ENCODE data around the gene BCAS3. TPM values are rescaled to one million over a fixed set of nuclear protein-coding genes. Genes with fewer than 3 reads are reported as not detected.

BCAS3 gene
- polyA plus RNA-seq, 3 donors from 2014 or later: 26.3 to 53.8 (median 50.1) TPM

DNA sequence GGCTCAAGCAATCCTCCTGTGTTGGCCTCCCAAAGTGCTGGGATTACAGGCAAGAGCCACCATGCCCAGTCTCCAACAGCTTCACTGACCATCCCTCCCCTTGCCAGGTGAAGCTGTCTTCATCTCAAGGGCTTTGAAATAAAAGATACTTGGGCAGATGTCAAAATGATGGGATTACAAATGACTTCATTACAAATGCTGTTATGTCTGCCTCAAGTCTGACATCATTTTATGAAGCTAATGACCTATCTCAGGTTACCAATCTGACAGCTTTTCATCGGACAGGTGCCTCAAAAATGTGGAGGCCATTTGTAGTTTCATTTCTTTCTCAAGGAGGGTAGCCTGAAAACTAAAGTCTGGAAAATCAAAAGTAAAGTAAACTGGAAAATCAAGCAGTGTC is 398.3 kb downstream of the BCAS3 start:
- no peaks in the 10 kb centered on the region for H3K9me3 Mint-ChIP-seq
- DNase-seq: no peak
- peaks cover 8 to 18% (median 15%) of the 10 kb centered on the region in 3 donors for H3K36me3 Mint-ChIP-seq
- no peaks in the 10 kb centered on the region for H3K4me1 Mint-ChIP-seq
- no peak overlapping the region for H3K4me3 Mint-ChIP-seq
- no peaks in the 10 kb centered on the region for H3K27me3 Mint-ChIP-seq (ENCODE audit: low read depth in 3 of 3)
- H3K27ac Mint-ChIP-seq: no peak overlapping the region

DNA sequence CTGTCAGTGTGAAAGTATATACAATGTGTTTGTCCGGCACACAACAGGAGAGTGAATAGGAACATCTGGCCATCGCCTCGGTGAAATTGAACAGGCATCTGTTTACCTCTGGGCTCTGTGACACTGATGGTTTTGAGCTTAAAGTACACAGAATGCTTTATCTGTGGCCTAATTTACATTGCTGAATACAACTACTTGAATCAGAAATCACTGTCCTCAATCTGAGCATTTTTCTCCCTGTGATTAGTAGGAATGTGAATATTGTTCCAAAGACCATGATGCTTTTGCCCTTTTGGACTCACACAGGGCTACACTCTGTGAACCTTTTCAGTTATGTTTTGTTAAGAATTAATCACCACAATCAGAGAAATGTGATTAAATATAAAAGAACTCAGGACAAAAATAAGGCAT is 399.0 kb downstream of the BCAS3 start:
- Mint-ChIP-seq H3K27ac (no peak overlapping the region), H3K36me3 (peaks cover 8 to 19% (median 15%) of the 10 kb centered on the region in 3 donors), H3K4me3 (no peak overlapping the region), H3K9me3 (no peaks in the 10 kb centered on the region), H3K27me3 (ENCODE audit: low read depth in 3 of 3) (no peaks in the 10 kb centered on the region), H3K4me1 (no peaks in the 10 kb centered on the region)
- DNase-seq: no peak

DNA sequence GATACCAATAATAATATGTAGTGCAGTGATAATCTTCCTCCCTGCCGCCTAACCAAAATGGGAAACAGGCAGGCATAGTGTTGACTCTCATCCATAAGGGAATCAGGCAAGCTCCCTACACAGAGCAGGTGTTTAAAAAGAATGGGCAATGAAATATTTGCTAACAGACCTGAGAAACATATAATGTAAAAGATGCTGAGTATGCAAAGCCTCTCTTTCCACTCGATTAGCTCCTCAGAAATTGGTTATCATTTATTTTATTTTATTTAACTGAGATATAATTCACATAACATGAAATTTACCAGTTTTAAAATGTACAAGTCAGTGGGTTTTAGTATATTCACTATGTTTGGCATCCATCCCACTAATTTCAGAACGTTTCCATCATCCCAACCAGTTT is 404.3 kb downstream of the BCAS3 start:
- DNase-seq: no peak
- no peaks in the 10 kb centered on the region for H3K9me3 Mint-ChIP-seq
- no peak overlapping the region for H3K27ac Mint-ChIP-seq
- H3K4me3 Mint-ChIP-seq: no peak overlapping the region
- H3K4me1 Mint-ChIP-seq: no peaks in the 10 kb centered on the region
- peaks cover 0 to 22% (median 17%) of the 10 kb centered on the region in 3 donors for H3K36me3 Mint-ChIP-seq
- peaks cover 0 to 1% (median 0%) of the 10 kb centered on the region in 3 donors for H3K27me3 Mint-ChIP-seq (ENCODE audit: low read depth in 3 of 3)

DNA sequence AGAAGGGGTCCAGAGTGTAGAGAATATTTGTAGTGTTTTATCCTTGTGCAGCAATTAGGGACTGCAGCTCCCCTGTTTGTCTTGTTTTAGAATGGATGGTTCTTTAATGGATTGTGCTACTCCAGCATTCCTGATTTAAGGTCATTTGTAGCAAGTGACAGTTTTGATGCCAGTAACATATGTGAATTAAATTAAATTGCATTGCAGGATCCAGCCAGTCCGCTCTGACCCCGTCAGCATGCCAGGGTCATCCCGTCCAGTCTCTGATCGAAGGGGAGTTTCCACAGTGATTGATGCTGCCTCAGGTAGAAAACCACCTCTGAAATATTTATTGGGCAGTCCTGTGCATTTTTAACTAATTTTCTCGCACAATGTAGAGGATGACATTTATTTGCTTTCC is 406.6 kb downstream of the BCAS3 start:
- no peak overlapping the region for H3K27ac Mint-ChIP-seq
- peaks cover 0 to 2% (median 0%) of the 10 kb centered on the region in 3 donors for H3K27me3 Mint-ChIP-seq (ENCODE audit: low read depth in 3 of 3)
- no peaks in the 10 kb centered on the region for H3K4me1 Mint-ChIP-seq

DNA sequence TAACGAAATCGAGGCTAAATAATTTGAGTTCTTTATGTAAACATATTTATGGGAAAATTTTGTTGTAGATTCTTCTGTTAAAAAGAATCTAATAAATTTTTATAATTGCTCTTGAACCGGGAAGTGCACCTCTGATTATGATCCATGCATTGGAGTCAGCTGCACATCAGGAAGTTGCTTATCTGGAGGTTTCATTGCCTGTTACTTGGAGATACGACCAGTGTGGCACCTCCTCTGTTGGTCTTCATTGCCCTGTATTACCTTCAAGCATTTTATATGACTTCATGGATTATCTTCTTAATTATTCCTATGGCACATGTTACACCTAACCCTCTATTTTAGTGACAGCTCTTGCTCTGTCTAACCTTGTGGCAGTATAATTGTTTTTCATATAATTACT is 409.4 kb downstream of the BCAS3 start:
- Mint-ChIP-seq H3K36me3 (peaks cover 5 to 29% (median 24%) of the 10 kb centered on the region in 3 donors), H3K4me1 (no peaks in the 10 kb centered on the region), H3K9me3 (peaks cover 0 to 11% (median 2%) of the 10 kb centered on the region in 6 donors), H3K4me3 (no peak overlapping the region), H3K27me3 (ENCODE audit: low read depth in 3 of 3) (peaks cover 0 to 4% (median 0%) of the 10 kb centered on the region in 3 donors), H3K27ac (no peak overlapping the region)
- no peak for DNase-seq

More for the DNA sequence above, 406.6 kb downstream of the BCAS3 start:
- H3K9me3 Mint-ChIP-seq: peaks cover 0 to 1% (median 0%) of the 10 kb centered on the region in 6 donors
- no peak overlapping the region for H3K4me3 Mint-ChIP-seq
- H3K36me3 Mint-ChIP-seq: peaks cover 2 to 24% (median 19%) of the 10 kb centered on the region in 3 donors
- no peak for DNase-seq

DNA sequence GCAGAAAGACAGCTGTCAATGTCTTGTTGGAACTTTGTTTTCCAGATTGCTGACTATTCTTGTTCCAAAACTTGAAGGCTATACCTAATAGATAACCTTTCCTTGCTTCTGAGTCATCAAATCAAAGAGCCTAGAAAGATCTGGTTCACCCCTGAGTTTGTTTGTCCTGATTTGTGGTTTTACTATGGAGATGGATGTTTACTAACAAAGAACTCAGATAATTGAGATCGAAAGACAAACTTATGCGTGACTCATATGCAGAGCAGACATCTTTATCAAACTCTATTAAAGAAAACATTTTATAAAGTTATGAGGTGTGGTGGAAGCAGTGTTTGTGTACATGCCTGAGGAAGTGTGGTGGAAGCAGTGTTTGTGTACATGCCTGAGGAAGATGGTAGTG is 410.9 kb downstream of the BCAS3 start:
- no peak overlapping the region for H3K27ac Mint-ChIP-seq
- no peak for DNase-seq
- H3K27me3 Mint-ChIP-seq (ENCODE audit: low read depth in 3 of 3): peaks cover 0 to 3% (median 0%) of the 10 kb centered on the region in 3 donors
- no peak overlapping the region for H3K4me3 Mint-ChIP-seq
- peaks cover 0 to 16% (median 6%) of the 10 kb centered on the region in 6 donors for H3K9me3 Mint-ChIP-seq
- peaks cover 10 to 33% (median 31%) of the 10 kb centered on the region in 3 donors for H3K36me3 Mint-ChIP-seq
- no peaks in the 10 kb centered on the region for H3K4me1 Mint-ChIP-seq

DNA sequence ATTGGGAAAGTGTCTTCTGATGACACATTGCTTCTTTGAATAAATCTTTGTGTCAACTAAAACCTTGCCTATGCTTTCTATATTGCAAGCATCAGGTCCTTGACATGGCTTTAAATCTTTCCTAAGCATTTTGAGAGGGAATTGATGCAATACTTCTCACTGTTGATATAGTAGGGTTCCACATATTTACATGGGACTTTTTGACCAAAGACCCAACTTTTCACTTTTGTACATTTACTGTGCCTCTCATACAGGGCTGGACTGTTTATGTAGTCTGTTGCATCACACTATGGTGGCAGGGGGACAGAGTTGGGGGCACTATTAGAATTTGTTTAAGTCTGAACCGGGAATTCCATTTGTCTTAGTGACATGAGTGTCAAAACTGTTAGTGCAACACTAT is 413.4 kb downstream of the BCAS3 start:
- no peak for DNase-seq
- Mint-ChIP-seq H3K4me3 (no peak overlapping the region), H3K27me3 (ENCODE audit: low read depth in 3 of 3) (peaks cover 0 to 3% (median 0%) of the 10 kb centered on the region in 3 donors), H3K27ac (no peak overlapping the region), H3K9me3 (peaks cover 0 to 16% (median 6%) of the 10 kb centered on the region in 6 donors), H3K4me1 (no peaks in the 10 kb centered on the region), H3K36me3 (peaks cover 10 to 26% (median 21%) of the 10 kb centered on the region in 3 donors)

DNA sequence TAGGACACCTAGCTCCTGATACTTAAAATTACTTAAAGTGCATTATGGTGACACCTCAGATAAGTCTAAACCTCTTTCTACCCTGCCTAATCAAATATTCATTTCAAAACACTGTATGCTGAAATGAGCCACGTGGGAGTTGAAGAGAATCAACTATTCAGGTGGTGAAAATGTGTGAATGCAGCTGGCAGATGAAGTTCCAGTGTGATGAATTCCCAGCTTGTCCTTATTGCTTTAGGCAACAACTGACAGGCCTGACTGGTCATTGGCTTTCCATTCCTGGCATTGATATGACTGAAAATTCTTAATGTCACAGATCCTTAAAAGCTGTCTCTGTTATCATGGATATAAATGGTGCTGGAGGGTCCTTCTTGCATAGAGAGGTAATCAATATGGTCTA is 420.1 kb downstream of the BCAS3 start:
- H3K9me3 Mint-ChIP-seq: no peaks in the 10 kb centered on the region
- DNase-seq: no peak
- no peaks in the 10 kb centered on the region for H3K4me1 Mint-ChIP-seq
- H3K27ac Mint-ChIP-seq: no peak overlapping the region
- no peaks in the 10 kb centered on the region for H3K27me3 Mint-ChIP-seq (ENCODE audit: low read depth in 3 of 3)
- peaks cover 0 to 4% (median 0%) of the 10 kb centered on the region in 3 donors for H3K36me3 Mint-ChIP-seq
- H3K4me3 Mint-ChIP-seq: no peak overlapping the region

DNA sequence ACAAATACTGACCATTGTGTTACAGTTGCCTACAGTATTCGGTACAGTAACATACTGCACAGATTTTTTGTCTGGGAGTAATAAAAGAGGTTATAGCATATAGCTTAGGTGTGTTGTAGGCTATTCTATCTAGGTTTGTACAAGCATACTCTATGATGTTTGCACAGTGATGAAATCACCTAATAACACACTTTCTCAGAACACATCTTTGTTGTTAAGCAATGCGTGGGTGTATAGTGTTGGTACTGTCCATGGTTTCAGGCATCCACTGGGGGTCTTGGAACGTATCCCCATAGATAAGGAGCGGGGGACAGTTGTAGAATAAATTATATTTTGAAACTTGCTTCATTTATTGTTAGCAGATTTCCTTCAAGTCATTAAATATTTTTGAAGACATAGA is 428.7 kb downstream of the BCAS3 start:
- no peak overlapping the region for H3K4me3 Mint-ChIP-seq
- peaks cover 0 to 9% (median 0%) of the 10 kb centered on the region in 3 donors for H3K36me3 Mint-ChIP-seq
- H3K27me3 Mint-ChIP-seq (ENCODE audit: low read depth in 3 of 3): peaks cover 2 to 4% (median 3%) of the 10 kb centered on the region in 3 donors
- no peak overlapping the region for H3K27ac Mint-ChIP-seq
- H3K4me1 Mint-ChIP-seq: no peaks in the 10 kb centered on the region
- no peak for DNase-seq
- H3K9me3 Mint-ChIP-seq: no peaks in the 10 kb centered on the region

DNA sequence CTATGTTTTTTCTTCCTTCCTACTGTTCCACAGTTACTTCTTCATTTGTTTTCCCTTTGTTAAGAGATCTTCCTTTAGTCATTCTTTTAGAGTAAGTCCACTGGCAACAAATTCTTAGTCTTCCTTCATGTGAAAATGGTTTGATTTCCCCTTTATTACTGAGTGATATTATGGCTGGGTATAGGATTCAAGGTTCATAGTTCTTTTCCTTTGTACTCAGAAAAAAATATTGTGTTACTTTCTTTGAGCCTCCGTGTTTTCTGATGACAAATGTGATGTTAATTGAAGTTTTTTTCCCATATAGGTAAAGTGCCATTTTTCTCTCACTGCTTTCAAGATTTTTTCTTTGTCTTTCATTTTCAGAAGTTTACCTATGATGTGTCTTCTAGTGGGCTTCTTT is 438.9 kb downstream of the BCAS3 start:
- Mint-ChIP-seq H3K27ac (no peak overlapping the region), H3K9me3 (peaks cover 0 to 9% (median 5%) of the 10 kb centered on the region in 6 donors), H3K4me3 (no peak overlapping the region), H3K27me3 (ENCODE audit: low read depth in 3 of 3) (no peaks in the 10 kb centered on the region), H3K36me3 (peaks cover 0 to 11% (median 5%) of the 10 kb centered on the region in 3 donors), H3K4me1 (no peaks in the 10 kb centered on the region)
- DNase-seq: no peak

DNA sequence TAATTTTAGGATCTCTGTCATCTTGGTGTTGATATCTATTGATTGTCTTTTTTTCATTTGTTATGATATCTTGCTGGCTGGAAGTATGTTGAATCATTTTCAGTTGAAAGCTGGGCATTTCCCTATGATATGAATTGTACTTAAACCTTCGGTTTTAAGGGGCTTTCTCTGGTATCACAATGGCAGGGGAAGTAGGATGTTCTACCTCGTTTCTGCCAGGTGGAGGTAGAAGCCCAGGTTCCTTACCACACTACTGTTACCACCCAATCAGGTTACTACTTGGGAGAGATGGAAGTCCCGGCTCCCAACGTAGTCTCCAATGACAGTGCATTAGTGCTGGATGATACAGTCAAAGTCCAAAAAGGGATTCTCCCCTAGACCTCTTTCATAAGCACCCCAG is 440.3 kb downstream of the BCAS3 start:
- Mint-ChIP-seq H3K27ac (no peak overlapping the region), H3K9me3 (peaks cover 0 to 9% (median 5%) of the 10 kb centered on the region in 6 donors)

DNA sequence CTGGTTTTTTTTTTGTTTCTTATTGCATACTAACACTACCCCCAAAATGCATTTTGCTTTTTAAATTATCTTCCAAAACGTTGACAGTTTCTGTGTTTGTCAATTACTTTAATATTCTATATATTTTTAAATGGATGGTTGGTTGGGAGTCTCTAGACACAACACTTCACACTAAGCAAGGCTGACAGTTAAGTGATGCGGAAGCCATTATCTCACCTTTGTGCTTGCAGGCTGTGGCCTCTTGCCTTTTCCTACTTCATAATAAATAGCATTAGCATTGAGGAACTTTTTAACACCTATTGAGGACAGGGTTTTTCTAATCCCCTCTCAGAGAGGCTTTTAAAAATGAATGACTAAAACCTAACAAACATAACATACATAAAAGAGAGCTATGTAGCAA is 441.2 kb downstream of the BCAS3 start:
- no peak for DNase-seq
- Mint-ChIP-seq H3K27me3 (ENCODE audit: low read depth in 3 of 3) (no peaks in the 10 kb centered on the region), H3K36me3 (peaks cover 0 to 11% (median 5%) of the 10 kb centered on the region in 3 donors), H3K4me1 (no peaks in the 10 kb centered on the region), H3K27ac (no peak overlapping the region), H3K4me3 (no peak overlapping the region), H3K9me3 (peaks cover 0 to 9% (median 5%) of the 10 kb centered on the region in 6 donors)

More for the DNA sequence above, 440.3 kb downstream of the BCAS3 start:
- Mint-ChIP-seq H3K36me3 (peaks cover 0 to 11% (median 5%) of the 10 kb centered on the region in 3 donors), H3K4me3 (no peak overlapping the region), H3K27me3 (ENCODE audit: low read depth in 3 of 3) (no peaks in the 10 kb centered on the region), H3K4me1 (no peaks in the 10 kb centered on the region)
- no peak for DNase-seq

DNA sequence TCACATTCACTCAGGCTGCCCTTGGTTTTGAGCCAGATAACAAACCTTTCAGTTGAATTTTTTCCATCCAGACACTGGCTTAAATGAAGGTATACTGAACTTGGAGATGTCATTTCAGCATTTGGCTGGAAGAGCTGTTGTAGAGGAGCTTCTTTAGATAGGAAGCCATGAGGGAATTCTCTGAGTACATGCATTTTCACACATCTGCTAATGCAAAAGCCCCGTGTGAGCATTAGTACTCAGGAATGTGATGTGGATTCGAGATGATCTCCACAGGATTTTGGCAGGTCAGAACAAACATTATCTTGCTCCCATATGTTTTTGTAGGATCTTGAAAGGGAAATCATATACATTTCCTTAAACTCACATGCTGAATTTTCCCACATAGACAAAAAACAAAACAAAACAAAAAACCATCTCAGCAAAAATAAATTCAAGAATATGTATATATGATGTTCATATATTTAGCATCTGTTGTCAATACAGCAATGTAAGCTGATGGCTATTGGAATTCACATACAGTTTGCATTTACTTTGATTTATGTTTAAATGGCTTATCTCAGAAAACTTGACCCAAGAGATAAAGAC is 444.8 kb downstream of the BCAS3 start:
- no peaks in the 10 kb centered on the region for H3K9me3 Mint-ChIP-seq
- peaks cover 0 to 2% (median 0%) of the 10 kb centered on the region in 3 donors for H3K27me3 Mint-ChIP-seq (ENCODE audit: low read depth in 3 of 3)
- no peak for DNase-seq
- peaks cover 0 to 4% (median 0%) of the 10 kb centered on the region in 3 donors for H3K36me3 Mint-ChIP-seq
- no peak overlapping the region for H3K4me3 Mint-ChIP-seq
- no peak overlapping the region for H3K27ac Mint-ChIP-seq
- H3K4me1 Mint-ChIP-seq: no peaks in the 10 kb centered on the region

DNA sequence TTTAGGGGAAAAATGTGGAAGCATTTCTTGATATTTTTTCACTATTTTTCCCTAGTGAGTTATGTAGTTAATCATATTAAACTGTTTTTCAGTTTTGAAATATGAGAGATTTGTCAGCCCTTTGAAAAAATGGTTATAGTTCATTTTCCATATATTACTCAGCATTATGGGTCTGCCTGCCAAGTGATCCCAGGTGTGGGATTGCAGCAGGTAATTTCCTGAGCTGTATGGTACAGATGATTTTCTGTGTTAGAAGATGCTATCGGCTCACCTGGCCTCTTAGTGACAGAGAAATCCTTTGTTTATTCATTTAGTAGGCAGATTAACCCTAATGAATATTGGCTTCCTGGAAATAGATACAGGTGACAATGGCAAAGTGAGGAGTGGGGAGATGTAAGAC is 446.9 kb downstream of the BCAS3 start:
- H3K9me3 Mint-ChIP-seq: no peaks in the 10 kb centered on the region
- DNase-seq: no peak
- no peak overlapping the region for H3K27ac Mint-ChIP-seq
- peaks cover 6 to 7% of the 10 kb centered on the region in 2 donors for H3K4me1 Mint-ChIP-seq
- H3K36me3 Mint-ChIP-seq: no peaks in the 10 kb centered on the region
- no peak overlapping the region for H3K4me3 Mint-ChIP-seq
- H3K27me3 Mint-ChIP-seq (ENCODE audit: low read depth in 3 of 3): peaks cover 0 to 2% (median 0%) of the 10 kb centered on the region in 3 donors

Data from immature natural killer cell (primary cell).